Measurements from ENCODE around the gene SEMA4C. TPM values are rescaled to one million over a fixed set of nuclear protein-coding genes. Genes with fewer than 3 reads are reported as not detected.

The SEMA4C gene
- total and polyA plus RNA-seq, 9 of the 15 experiments (the other 6 are each of a cell fraction or from before 2014, with no cell fraction given): 0.32 to 59.7 (median 23.9) TPM

- Histone ChIP-seq H4K20me1 (replicated peaks; ENCODE audit: control insufficient read depth, insufficient read depth, low read length) (0 out of 2 replicates have a peak, but pooled peaks cover 3% of the 10 kb centered on the region), H3K9me3 (replicated peaks; ENCODE audit: control insufficient read depth, insufficient read depth, low read depth, low read length) (no peaks in the 10 kb centered on the region), H3K9me1 (ENCODE audit: control insufficient read depth, insufficient read depth, low read length) (no peaks in the 10 kb centered on the region), H3K36me3 (ENCODE audit: control insufficient read depth, insufficient read depth, low read length) (peaks cover 59% of the 10 kb centered on the region), H3K4me2 (ENCODE audit: insufficient read depth, low read length) (no peak overlapping the region), H3K27ac (ENCODE audit: extremely low read depth, low read depth, low read length) (no peak overlapping the region), H2AFZ (ENCODE audit: low read depth, low read length) (no peak overlapping the region), H3K79me2 (ENCODE audit: control insufficient read depth, insufficient read depth, low read length) (peaks cover 34% of the 10 kb centered on the region), H3K9ac (ENCODE audit: insufficient read depth in 1 of 2, low read depth in 2 of 2, low read length in 2 of 2) (no peak overlapping the region), H3K4me3 (no peak overlapping the region), H3K4me1 (replicated peaks in 1 of 2; ENCODE audit: control insufficient read depth in 2 of 2, insufficient read depth in 2 of 2, low read length in 2 of 2) (peaks cover 4 to 17% of the 10 kb centered on the region in 2 experiments; a peak in 3 of 5 replicates), H3K27me3 (ENCODE audit: control insufficient read depth in 2 of 2, insufficient read depth in 2 of 2, low read length in 2 of 2) (no peaks in the 10 kb centered on the region)
- CTCF ChIA-PET (ENCODE audit: low intra/inter-chr PET ratio): no interaction called here
- ATAC-seq: no peak
- no TSS peak for BruUV-seq (replicated peaks)
- POLR2A ChIA-PET: interaction anchor here (0.5 to 1.5 kb wide), 3 partner anchors 10 to 91 kb away, joined by 4 to 9 read pairs (median 4); partner anchors contain the start of gene ANKRD23
- DNase-seq (ENCODE audit: extremely low read depth in 1 of 4, low spot score in 3 of 4): no peak
- FAIRE-seq: no peak
- intact Hi-C loops (cut with micrococcal nuclease): no loop called here
- 87% methylated on average over 6 of the region's 6 CpGs for WGBS (ENCODE audit: insufficient coverage, low coverage, missing lambda C conversion rate)
- in situ Hi-C loops (cut with MboI): loop anchor here (25.0 kb wide), 1 partner anchor 260 kb away; the partner anchor contains the start of gene ANKRD36
- TF ChIP-seq CREB5 (CRISPR knock-in tag; IDR thresholded peaks at IDR 0.05): no peak
- no peak for TF ChIP-seq MTA1 (IDR thresholded peaks at IDR 0.05; ENCODE audit: borderline replicate concordance)
- TF ChIP-seq RAD51 (IDR thresholded peaks at IDR 0.05; ENCODE audit: borderline replicate concordance, low read depth): no peak
- no peak for TF ChIP-seq PRPF4 (IDR thresholded peaks at IDR 0.05; ENCODE audit: insufficient read depth, low read depth, low read length, poor library complexity, severe bottlenecking)
- TF ChIP-seq FOS (IDR thresholded peaks at IDR 0.05; ENCODE audit: extremely low read depth, insufficient read length): no peak
- no peak for TF ChIP-seq HNRNPUL1 (IDR thresholded peaks at IDR 0.05; ENCODE audit: low read length)
- TF ChIP-seq NKRF (IDR thresholded peaks at IDR 0.05; ENCODE audit: borderline replicate concordance): no peak
- no peak for TF ChIP-seq TSHZ1 (CRISPR knock-in tag; IDR thresholded peaks at IDR 0.05)
Measured at GRCh38 chr2:96852667-96853066, 17.2 kb downstream of the SEMA4C start.
